ENCODE measurements around the gene ARL14EP. TPM values are rescaled to one million over a fixed set of nuclear protein-coding genes. Genes with fewer than 3 reads are reported as not detected.

Gene ARL14EP
- total and polyA plus RNA-seq, 7 donors: 8.1 to 27.4 (median 23.4) TPM

GRCh38 chr11:30360741-30361140, 37.8 kb downstream of the ARL14EP start:
- Histone ChIP-seq H3K27me3 (ENCODE audit: insufficient read depth in 3 of 3, low read length in 2 of 3) (no peaks in the 10 kb centered on the region), H3K27ac (no peak overlapping the region), H3K4me3 (no peak overlapping the region), H3K4me1 (no peaks in the 10 kb centered on the region), H3K9me3 (no peaks in the 10 kb centered on the region), H3K36me3 (ENCODE audit: insufficient read depth in 1 of 2, low read depth in 1 of 2) (no peaks in the 10 kb centered on the region)
- TF ChIP-seq, protein P1, sequence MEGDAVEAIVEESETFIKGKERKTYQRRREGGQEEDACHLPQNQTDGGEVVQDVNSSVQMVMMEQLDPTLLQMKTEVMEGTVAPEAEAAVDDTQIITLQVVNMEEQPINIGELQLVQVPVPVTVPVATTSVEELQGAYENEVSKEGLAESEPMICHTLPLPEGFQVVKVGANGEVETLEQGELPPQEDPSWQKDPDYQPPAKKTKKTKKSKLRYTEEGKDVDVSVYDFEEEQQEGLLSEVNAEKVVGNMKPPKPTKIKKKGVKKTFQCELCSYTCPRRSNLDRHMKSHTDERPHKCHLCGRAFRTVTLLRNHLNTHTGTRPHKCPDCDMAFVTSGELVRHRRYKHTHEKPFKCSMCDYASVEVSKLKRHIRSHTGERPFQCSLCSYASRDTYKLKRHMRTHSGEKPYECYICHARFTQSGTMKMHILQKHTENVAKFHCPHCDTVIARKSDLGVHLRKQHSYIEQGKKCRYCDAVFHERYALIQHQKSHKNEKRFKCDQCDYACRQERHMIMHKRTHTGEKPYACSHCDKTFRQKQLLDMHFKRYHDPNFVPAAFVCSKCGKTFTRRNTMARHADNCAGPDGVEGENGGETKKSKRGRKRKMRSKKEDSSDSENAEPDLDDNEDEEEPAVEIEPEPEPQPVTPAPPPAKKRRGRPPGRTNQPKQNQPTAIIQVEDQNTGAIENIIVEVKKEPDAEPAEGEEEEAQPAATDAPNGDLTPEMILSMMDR (IDR thresholded peaks at IDR 0.05): no peak
- ATAC-seq: no peak
- intact Hi-C loops (cut with DNase I): no loop called here
- no peak for DNase-seq

- Histone ChIP-seq H3K27ac (no peak overlapping the region), H3K36me3 (ENCODE audit: insufficient read depth in 1 of 2, low read depth in 1 of 2) (no peaks in the 10 kb centered on the region), H3K27me3 (ENCODE audit: insufficient read depth in 3 of 3, low read length in 2 of 3) (no peaks in the 10 kb centered on the region), H3K4me1 (no peaks in the 10 kb centered on the region), H3K4me3 (no peak overlapping the region), H3K9me3 (no peaks in the 10 kb centered on the region)
- intact Hi-C loops (cut with DNase I): no loop called here
- DNase-seq: no peak
- TF ChIP-seq, protein P1 (IDR thresholded peaks at IDR 0.05): no peak
- WGBS, 3 donors: 42 to 47% (median 44%) methylated on average over 7 of the region's 7 CpGs
- no peak for ATAC-seq
Measured at GRCh38 chr11:30364139-30364836, 41.4 kb downstream of the ARL14EP start.

DNA sequence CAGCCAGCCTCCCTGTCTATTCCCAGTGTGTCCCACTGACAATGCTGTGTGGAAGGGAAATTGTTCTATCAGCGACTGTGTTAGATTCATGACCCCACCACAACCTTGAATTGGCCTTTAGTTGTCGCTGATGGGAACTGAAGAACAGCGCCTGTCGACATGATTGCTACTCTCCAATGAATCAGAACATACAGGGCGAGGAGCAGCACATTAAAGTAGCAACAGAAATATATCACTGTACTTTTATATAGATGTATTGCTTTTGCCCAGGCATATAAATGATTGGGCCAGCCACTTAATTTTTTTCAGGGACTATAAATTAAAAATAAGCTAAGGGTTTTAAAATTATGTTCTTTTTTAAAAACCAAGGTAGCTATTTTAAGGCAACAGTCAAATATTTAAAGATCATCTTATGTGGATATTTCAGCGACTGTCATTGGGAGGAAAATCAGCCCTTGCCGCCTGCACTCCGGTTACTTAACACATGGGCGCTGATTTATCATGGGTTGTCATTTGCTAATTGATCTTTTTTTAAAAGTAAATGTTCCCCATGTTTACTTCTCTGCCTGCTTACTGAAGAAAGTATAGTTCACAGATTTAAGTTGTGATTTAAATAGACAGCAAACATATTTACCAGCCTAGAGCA, 42.1 kb downstream of the ARL14EP start:
- intact Hi-C loops (cut with DNase I): no loop called here
- Histone ChIP-seq H3K4me3 (no peak overlapping the region), H3K27ac (no peak overlapping the region), H3K9me3 (no peaks in the 10 kb centered on the region), H3K36me3 (ENCODE audit: insufficient read depth in 1 of 2, low read depth in 1 of 2) (no peaks in the 10 kb centered on the region), H3K27me3 (ENCODE audit: insufficient read depth in 3 of 3, low read length in 2 of 3) (no peaks in the 10 kb centered on the region), H3K4me1 (no peaks in the 10 kb centered on the region)
- no peak for ATAC-seq
- WGBS, 3 donors: 73 to 77% (median 77%) methylated on average over 9 of the region's 9 CpGs
- no peak for DNase-seq
- TF ChIP-seq, protein P1 (IDR thresholded peaks at IDR 0.05): no peak

DNA sequence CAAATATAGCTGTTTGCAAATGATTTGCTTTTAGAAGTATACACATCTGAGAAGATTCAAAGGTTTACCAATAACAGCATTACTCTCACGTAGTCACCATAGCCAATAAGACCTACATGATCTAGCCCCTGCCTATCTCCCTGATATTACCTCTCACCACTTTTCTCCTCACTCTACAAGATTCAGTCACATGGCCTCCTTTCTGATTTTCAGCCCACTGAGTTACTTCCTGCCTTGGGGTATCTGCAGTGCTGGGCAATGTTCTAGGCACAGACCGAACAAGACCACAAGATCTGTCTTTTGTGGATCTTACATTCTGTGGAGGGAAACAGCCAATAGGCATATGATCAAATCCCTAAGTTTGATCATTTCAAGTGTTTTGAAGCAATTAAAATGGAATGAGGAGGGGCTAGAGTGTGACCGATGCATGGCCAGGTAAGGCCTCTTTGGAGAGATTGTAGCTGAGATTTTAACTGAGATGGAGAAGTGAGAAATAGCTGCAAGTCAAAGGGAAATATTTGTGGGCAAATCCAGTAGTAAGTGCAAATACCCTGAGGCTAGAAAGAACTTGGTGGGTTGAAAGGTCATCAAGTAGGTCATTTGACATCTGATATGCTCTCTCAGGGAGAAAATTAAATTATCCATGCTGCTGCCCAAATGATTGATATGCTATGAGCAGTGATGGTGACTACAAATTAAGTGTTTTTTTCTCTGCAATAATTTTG, 43.1 kb downstream of the ARL14EP start:
- Histone ChIP-seq H3K4me3 (no peak overlapping the region), H3K27me3 (ENCODE audit: insufficient read depth in 3 of 3, low read length in 2 of 3) (no peaks in the 10 kb centered on the region), H3K9me3 (no peaks in the 10 kb centered on the region), H3K4me1 (no peaks in the 10 kb centered on the region), H3K36me3 (ENCODE audit: insufficient read depth in 1 of 2, low read depth in 1 of 2) (no peaks in the 10 kb centered on the region), H3K27ac (no peak overlapping the region)
- WGBS, 3 donors: 95 to 98% (median 96%) methylated on average over 3 of the region's 3 CpGs
- intact Hi-C loops (cut with DNase I): no loop called here
- ATAC-seq: no peak
- TF ChIP-seq, protein P1 (IDR thresholded peaks at IDR 0.05): no peak
- no peak for DNase-seq
